Immature natural killer cell (primary cell): Measurements from ENCODE around the gene GDF11. TPM values are rescaled to one million over a fixed set of nuclear protein-coding genes. Genes with fewer than 3 reads are reported as not detected.
A peak's percentile ranks its signal among the peaks of the same experiment; 100 is the strongest.

Experiments
- DNase-seq, 3 donors: peaks; one replicate each; pipeline ENCODE4 v3.0.0; 2022; ENCODE audit warnings: mixed read lengths in 1 of 3
- H3K27ac Mint-ChIP-seq, 6 donors: one replicate each; pipeline ENCODE4 v1.8.0; 2020; ENCODE audit warnings: mixed read lengths in 6 of 6, mild to moderate bottlenecking in 5 of 6, inconsistent platforms in 4 of 6, moderate library complexity in 3 of 6
- H3K27me3 Mint-ChIP-seq, 3 donors: one replicate each; pipeline ENCODE4 v1.8.0; 2020 to 2021; ENCODE audit warnings: low read depth in 3 of 3, mild to moderate bottlenecking in 3 of 3, mixed read lengths in 3 of 3, moderate library complexity in 3 of 3, inconsistent platforms in 1 of 3
- H3K36me3 Mint-ChIP-seq, 3 donors: one replicate each; pipeline ENCODE4 v1.8.0; 2020; ENCODE audit warnings: mixed read lengths in 3 of 3, inconsistent platforms in 2 of 3, mild to moderate bottlenecking in 2 of 3
- H3K4me1 Mint-ChIP-seq, 2 donors: one replicate each; pipeline ENCODE4 v1.8.0; 2020; ENCODE audit warnings: inconsistent platforms in 2 of 2, mild to moderate bottlenecking in 2 of 2, mixed read lengths in 2 of 2, moderate library complexity in 1 of 2
- H3K4me3 Mint-ChIP-seq, 5 donors: one replicate each; pipeline ENCODE4 v1.8.0; 2020; ENCODE audit warnings: mild to moderate bottlenecking in 5 of 5, mixed read lengths in 5 of 5, inconsistent platforms in 3 of 5, moderate library complexity in 3 of 5
- H3K9me3 Mint-ChIP-seq, 6 donors: one replicate each; pipeline ENCODE4 v1.8.0; 2020; ENCODE audit warnings: mild to moderate bottlenecking in 6 of 6, mixed read lengths in 6 of 6, inconsistent platforms in 4 of 6, moderate library complexity in 3 of 6
- polyA plus RNA-seq, 3 donors: library from polyadenylated mRNA; unstranded; fragments of 300-500 nt; fragmentation: Illumina TruSeq; gene quantifications; one replicate each; pipeline ENCODE4 v1.2.3, GENCODE V29; 2021

GDF11 gene
- polyA plus RNA-seq, 3 donors from 2014 or later, result 0.16 to 1.7 (median 0.64) TPM

DNA sequence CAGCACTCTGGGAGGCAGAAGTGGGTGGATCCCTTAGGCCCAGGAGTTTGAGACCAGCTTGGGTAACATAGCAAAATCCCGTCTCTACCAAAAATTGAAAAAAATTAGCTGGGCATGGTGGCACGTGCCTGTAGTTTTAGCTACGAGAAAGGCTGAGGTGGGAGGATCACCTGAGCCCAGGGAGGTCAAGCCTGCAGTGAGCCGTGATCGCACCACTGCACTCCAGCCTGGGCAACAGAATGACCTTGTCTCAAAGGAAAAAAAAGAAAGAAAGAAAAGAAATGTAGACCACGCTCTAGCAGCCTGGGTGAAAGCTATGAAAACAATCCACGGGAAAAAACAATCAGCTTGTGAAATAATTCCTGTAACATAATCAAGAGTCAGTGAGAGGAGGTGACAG is 45.6 kb downstream of the GDF11 start:
- Mint-ChIP-seq H3K27ac (peak overlapping the region in 1 of 6 donors; percentile 40), H3K9me3 (no peaks in the 10 kb centered on the region), H3K27me3 (peaks cover 0 to 3% (median 0%) of the 10 kb centered on the region in 3 donors), H3K36me3 (peaks cover 22 to 49% (median 31%) of the 10 kb centered on the region in 3 donors), H3K4me1 (peaks cover 0 to 1% of the 10 kb centered on the region in 2 donors), H3K4me3 (no peak overlapping the region)
- DNase-seq, result no peak

DNA sequence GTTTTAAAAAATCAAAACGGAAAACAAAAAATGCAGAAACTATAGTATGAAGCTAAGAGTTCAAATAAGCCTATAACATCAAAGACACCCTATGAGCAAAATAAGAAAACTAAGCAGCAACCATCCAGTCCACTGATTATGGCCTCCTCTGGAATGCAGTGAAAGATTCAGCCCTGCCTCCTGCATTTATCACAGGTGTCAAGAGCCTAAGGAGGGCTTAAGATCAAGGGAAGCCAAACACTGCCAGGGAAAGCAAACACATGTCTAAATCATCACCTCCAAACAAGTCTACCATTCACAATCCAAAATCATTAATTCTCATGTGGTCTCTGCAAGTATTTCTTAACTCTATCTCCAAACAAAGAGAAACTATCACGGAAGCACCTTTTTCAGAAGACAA is 46.2 kb downstream of the GDF11 start:
- peak overlapping the region in 2 of 6 donors; percentile 67 to 70 for H3K27ac Mint-ChIP-seq
- peaks cover 0 to 3% (median 0%) of the 10 kb centered on the region in 3 donors for H3K27me3 Mint-ChIP-seq
- no peak for DNase-seq
- H3K9me3 Mint-ChIP-seq, result no peaks in the 10 kb centered on the region
- peaks cover 0 to 1% of the 10 kb centered on the region in 2 donors for H3K4me1 Mint-ChIP-seq
- peaks cover 22 to 47% (median 35%) of the 10 kb centered on the region in 3 donors for H3K36me3 Mint-ChIP-seq
- H3K4me3 Mint-ChIP-seq, result no peak overlapping the region

DNA sequence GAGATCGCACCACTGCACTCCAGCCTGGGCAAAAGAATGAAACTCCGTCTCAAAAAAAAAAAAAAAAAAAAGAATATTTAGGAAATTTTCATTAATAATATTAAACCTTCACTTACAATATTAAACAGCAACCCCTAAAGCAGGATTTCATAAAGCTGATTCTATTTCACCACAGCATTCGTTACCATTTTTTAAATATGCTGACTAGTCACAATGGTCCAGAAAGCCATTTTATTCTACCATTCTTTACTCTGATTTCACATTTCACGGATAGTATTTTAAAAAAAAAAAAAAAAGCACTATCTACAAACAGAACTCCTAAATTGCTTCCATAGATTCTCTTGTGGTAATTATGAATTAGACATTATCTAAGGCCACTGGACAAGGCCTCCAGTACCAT is 47.0 kb downstream of the GDF11 start:
- no peak overlapping the region for H3K27ac Mint-ChIP-seq
- DNase-seq, result no peak
- peaks cover 0 to 3% (median 0%) of the 10 kb centered on the region in 3 donors for H3K27me3 Mint-ChIP-seq
- no peak overlapping the region for H3K4me3 Mint-ChIP-seq
- H3K9me3 Mint-ChIP-seq, result no peaks in the 10 kb centered on the region
- H3K4me1 Mint-ChIP-seq, result peaks cover 0 to 1% of the 10 kb centered on the region in 2 donors
- peaks cover 22 to 50% (median 38%) of the 10 kb centered on the region in 3 donors for H3K36me3 Mint-ChIP-seq

DNA sequence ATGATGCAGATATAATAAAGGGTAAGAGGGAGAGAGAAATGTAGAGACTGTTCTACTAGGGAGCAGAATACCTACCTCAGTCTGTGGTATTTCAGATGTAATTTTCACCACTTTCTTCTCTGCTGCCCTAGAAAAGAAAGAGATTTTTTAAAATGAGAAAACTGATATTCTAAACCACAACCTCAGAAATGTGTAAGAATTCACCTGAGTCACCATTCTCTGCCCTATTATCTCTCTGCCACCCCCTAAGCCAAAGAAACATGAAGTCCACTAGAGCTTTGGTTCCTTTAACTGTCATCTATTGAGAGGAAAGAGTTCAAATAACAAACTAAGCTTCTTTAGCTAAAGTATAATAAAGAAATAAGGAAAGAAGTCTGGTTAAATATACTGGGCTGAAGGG is 53.0 kb downstream of the GDF11 start:
- peaks cover 0 to 40% (median 18%) of the 10 kb centered on the region in 3 donors for H3K36me3 Mint-ChIP-seq
- H3K9me3 Mint-ChIP-seq, result no peaks in the 10 kb centered on the region
- H3K4me3 Mint-ChIP-seq, result no peak overlapping the region
- H3K27me3 Mint-ChIP-seq, result no peaks in the 10 kb centered on the region
- H3K27ac Mint-ChIP-seq, result no peak overlapping the region
- no peak for DNase-seq
- no peaks in the 10 kb centered on the region for H3K4me1 Mint-ChIP-seq

DNA sequence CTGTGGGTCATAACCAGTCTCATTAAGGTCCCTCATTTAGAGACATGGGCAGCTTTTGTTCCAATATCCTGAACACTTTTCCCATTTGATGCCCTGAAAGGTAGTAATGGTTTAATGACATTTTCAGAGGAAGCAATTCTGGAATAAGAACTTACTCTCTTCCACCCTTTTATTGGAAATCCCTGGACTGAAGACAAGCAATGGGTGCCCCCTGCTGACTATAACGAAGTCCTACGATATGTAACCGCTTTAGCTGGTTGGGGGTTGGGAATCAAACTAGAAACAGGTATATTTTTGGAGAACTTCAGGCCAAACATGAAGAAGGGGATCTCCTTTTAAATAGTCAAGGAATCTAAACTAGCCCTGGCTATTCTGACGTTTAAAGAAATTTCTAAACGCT is 54.1 kb downstream of the GDF11 start:
- Mint-ChIP-seq H3K27ac (no peak overlapping the region), H3K4me3 (no peak overlapping the region), H3K27me3 (no peaks in the 10 kb centered on the region), H3K4me1 (no peaks in the 10 kb centered on the region), H3K9me3 (no peaks in the 10 kb centered on the region), H3K36me3 (peaks cover 0 to 41% (median 14%) of the 10 kb centered on the region in 3 donors)
- peak in 1 of 3 donors; percentile 14 for DNase-seq

DNA sequence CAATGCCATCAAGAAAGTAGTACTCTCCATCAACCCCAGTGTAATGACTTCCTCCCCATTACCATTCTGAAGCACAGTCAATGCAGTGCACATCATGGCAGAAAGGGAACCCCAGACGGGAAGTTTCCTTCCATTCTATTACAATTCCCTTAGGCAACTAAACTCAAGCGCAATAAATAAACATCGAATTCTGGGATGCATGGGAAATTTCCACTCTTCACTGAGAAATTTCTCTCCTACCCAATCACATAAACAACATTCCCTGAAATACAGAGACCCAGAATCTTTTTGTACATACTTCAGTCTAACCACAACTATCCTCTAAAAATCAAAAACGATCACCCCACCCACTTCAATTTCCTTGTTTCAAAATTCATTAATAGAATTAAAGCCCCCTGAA is 54.6 kb downstream of the GDF11 start:
- H3K27ac Mint-ChIP-seq, result no peak overlapping the region
- DNase-seq, result no peak
- H3K4me3 Mint-ChIP-seq, result no peak overlapping the region

More for the DNA sequence above, 54.6 kb downstream of the GDF11 start:
- Mint-ChIP-seq H3K4me1 (no peaks in the 10 kb centered on the region), H3K9me3 (no peaks in the 10 kb centered on the region), H3K36me3 (peaks cover 0 to 41% (median 12%) of the 10 kb centered on the region in 3 donors), H3K27me3 (no peaks in the 10 kb centered on the region)

Other genes starting within 250 kb of the GDF11 start
- gene OR6C4, start 193.5 kb upstream of the GDF11 start, polyA plus RNA-seq, result not detected
- not detected for gene OR2AP1, start 170.7 kb upstream of the GDF11 start, polyA plus RNA-seq
- gene OR10P1, start 106.2 kb upstream of the GDF11 start, polyA plus RNA-seq, result not detected
- under 1 TPM in 1 of 3 donors, not detected in 2; 0.31 TPM for gene ITGA7, start 35.2 kb upstream of the GDF11 start, polyA plus RNA-seq
- gene BLOC1S1, start 27.1 kb upstream of the GDF11 start, polyA plus RNA-seq, result 100 to 1,000 TPM; 108 to 198 (median 127) TPM
- gene RDH5, start 22.7 kb upstream of the GDF11 start, polyA plus RNA-seq, result 1 to 10 TPM in 1 of 3 donors, not detected in 2; 2.8 TPM
- gene CD63, start 14.1 kb upstream of the GDF11 start, polyA plus RNA-seq, result 1,000 to 10,000 TPM; 1,258 to 1,754 (median 1,754) TPM
- 100 to 1,000 TPM; 115 to 157 (median 132) TPM for gene SARNP, start 74.6 kb downstream of the GDF11 start, polyA plus RNA-seq
- 100 to 1,000 TPM; 104 to 163 (median 147) TPM for gene ORMDL2, start 74.9 kb downstream of the GDF11 start, polyA plus RNA-seq
- gene DNAJC14, start 86.5 kb downstream of the GDF11 start, polyA plus RNA-seq, result 10 to 100 TPM; 36.7 to 51.4 (median 51.1) TPM
- gene MMP19, start 99.8 kb downstream of the GDF11 start, polyA plus RNA-seq, result under 1 TPM in 1 of 3 donors, not detected in 2; 0.10 TPM
- 10 to 100 TPM; 41.2 to 66.3 (median 54.2) TPM for gene PYM1, start 184.8 kb downstream of the GDF11 start, polyA plus RNA-seq
- 10 to 100 TPM; 14.9 to 38.1 (median 19.7) TPM for gene DGKA, start 188.0 kb downstream of the GDF11 start, polyA plus RNA-seq
- under 1 TPM in 1 of 3 donors, not detected in 2; 0.44 TPM for gene PMEL, start 222.9 kb downstream of the GDF11 start, polyA plus RNA-seq
- 10 to 100 TPM; 11.6 to 27.7 (median 13.4) TPM for gene CDK2, start 223.7 kb downstream of the GDF11 start, polyA plus RNA-seq
- 10 to 100 TPM; 54.6 to 80.6 (median 76.9) TPM for gene RAB5B, start 231.0 kb downstream of the GDF11 start, polyA plus RNA-seq